Panc1 (cell line): ENCODE results near the gene CELF6. TPM values are rescaled to one million over a fixed set of nuclear protein-coding genes. Genes with fewer than 3 reads are reported as not detected.

ENCODE experiments used
- ATAC-seq: fragments of 200-7000 bp; cut with Tn5 transposase; 2 replicates; pipeline ENCODE4 v1.9.1; 2020; ENCODE audit warnings: mild to moderate bottlenecking, moderate library complexity
- BruUV-seq: library from RNA; stranded (reverse); fragments of 400-500 nt; replicated peaks from 2 replicates; lab custom pipeline; 2021; lab: Mats Ljungman, UMichigan
- CTCF ChIA-PET: fragments of 300-600 bp; sonication (Branson Sonifier 250); formaldehyde crosslinking; loops from one replicate; lab custom pipeline; 2022; ENCODE audit warnings: antibody characterized with exemption; lab: Charles Lee
- POLR2A ChIA-PET: fragments of 300-600 bp; sonication (Branson Sonifier 250); formaldehyde crosslinking; loops from one replicate; lab custom pipeline; 2022; ENCODE audit warnings: antibody characterized with exemption; lab: Charles Lee
- DNase-seq: peaks from one replicate; pipeline ENCODE4 v3.0.0-alpha.2; 2010; ENCODE audit warnings: low read depth, low spot score
- H3K27ac ChIP-seq: 2 replicates; pipeline ENCODE4 v1.5.1; 2011; ENCODE audit warnings: mild to moderate bottlenecking, low read length, inconsistent platforms
- H3K27me3 ChIP-seq: fragments of 200-500 bp; sonication (Bioruptor generic); 2 replicates; pipeline ENCODE4 v1.6.0; 2014; ENCODE audit warnings: low read length, inconsistent platforms; ENCODE audit not compliant: control insufficient read depth, insufficient read depth
- H3K36me3 ChIP-seq: fragments of 200-500 bp; sonication (Bioruptor generic); 2 replicates; pipeline ENCODE4 v1.5.1; 2014; ENCODE audit warnings: inconsistent platforms, mild to moderate bottlenecking, low read length, moderate library complexity; ENCODE audit not compliant: control insufficient read depth, insufficient read depth
- H3K4me1 ChIP-seq: 2 replicates; pipeline ENCODE4 v1.5.1; 2011; ENCODE audit warnings: inconsistent platforms, mild to moderate bottlenecking, low read length, moderate library complexity; ENCODE audit not compliant: control insufficient read depth, insufficient read depth
- H3K4me3 ChIP-seq, 2 experiments: 2 replicates each; pipeline ENCODE4 v1.5.1; 2011 to 2012; ENCODE audit warnings: low read depth in 2 of 2, low read length in 2 of 2, mild to moderate bottlenecking in 2 of 2, inconsistent platforms in 1 of 2, moderate library complexity in 1 of 2
- H3K9me3 ChIP-seq: fragments of 200-500 bp; sonication (Bioruptor generic); 2 replicates; pipeline ENCODE4 v1.5.1; 2014; ENCODE audit warnings: low read depth, mild to moderate bottlenecking, inconsistent platforms, low read length, moderate library complexity; ENCODE audit not compliant: control insufficient read depth, insufficient read depth
- CTCF ChIP-seq: fragments of 450-650 bp; IDR thresholded peaks from 2 replicates; pipeline ENCODE4 v1.5.1; 2017; ENCODE audit warnings: mild to moderate bottlenecking
- POLR2AphosphoS5 ChIP-seq: IDR thresholded peaks from 2 replicates; pipeline ENCODE4 v1.6.1; 2012; ENCODE audit warnings: mild to moderate bottlenecking, low read depth, low read length, moderate library complexity
- SIN3A ChIP-seq: IDR thresholded peaks from 2 replicates; pipeline ENCODE4 v1.6.1; 2012; ENCODE audit warnings: low read depth, mild to moderate bottlenecking, low read length, moderate library complexity, borderline replicate concordance; ENCODE audit not compliant: insufficient read depth
- TCF7L2 ChIP-seq: IDR thresholded peaks from 2 replicates; pipeline ENCODE4 v1.6.1; 2011; ENCODE audit warnings: mild to moderate bottlenecking, low read depth, low read length, inconsistent platforms
- in situ Hi-C: cut with HindIII; loops from 2 replicates; pipeline ENCODE4 v1.10.0; 2016; ENCODE audit warnings: low sequenced_read_pairs, low pct_unique_long_range_greater_than_20kb
- intact Hi-C: fragments of 100-400 bp; cut with micrococcal nuclease; formaldehyde crosslinking; loops from one replicate; pipeline ENCODE4 v1.10.0; 2022; ENCODE audit not compliant: unreplicated experiment
- total RNA-seq: library from RNA; stranded (reverse); gene quantifications from one replicate; pipeline ENCODE4 v1.2.1, GENCODE V29; 2021; ENCODE audit not compliant: unreplicated experiment

CELF6 gene
- total RNA-seq, 1 experiment from 2014 or later: not detected

GRCh38 chr15:72361176-72361575 is 41.2 kb upstream of the CELF6 start:
- DNase-seq: no peak
- Histone ChIP-seq H3K27me3 (no peaks in the 10 kb centered on the region), H3K4me1 (no peaks in the 10 kb centered on the region), H3K36me3 (no peaks in the 10 kb centered on the region), H3K4me3 (no peak overlapping the region), H3K9me3 (no peaks in the 10 kb centered on the region), H3K27ac (no peak overlapping the region)
- ChIA-PET POLR2A (no interaction called here), CTCF (no interaction called here)
- in situ Hi-C loops: no loop called here
- no peak for ATAC-seq
- TF ChIP-seq SIN3A: no peak
- no peak for TF ChIP-seq POLR2AphosphoS5
- TF ChIP-seq CTCF: no peak
- no TSS peak for BruUV-seq
- intact Hi-C loops: no loop called here

GRCh38 chr15:72358650-72359171 is 38.8 kb upstream of the CELF6 start:
- TF ChIP-seq TCF7L2 (no peak), CTCF (no peak), SIN3A (no peak)
- H3K9me3 ChIP-seq: no peaks in the 10 kb centered on the region
- no peak for ATAC-seq
- CTCF ChIA-PET: no interaction called here
- DNase-seq: no peak
- POLR2A ChIA-PET: no interaction called here
- H3K4me1 ChIP-seq: no peaks in the 10 kb centered on the region
- intact Hi-C loops (no loop called here), in situ Hi-C loops (no loop called here)
- BruUV-seq: no TSS peak
- no peaks in the 10 kb centered on the region for H3K27me3 ChIP-seq
- H3K27ac ChIP-seq: no peak overlapping the region
- H3K36me3 ChIP-seq: 0 out of 2 replicates have a peak, but pooled peaks cover 2% of the 10 kb centered on the region
- no peak overlapping the region for H3K4me3 ChIP-seq

DNA sequence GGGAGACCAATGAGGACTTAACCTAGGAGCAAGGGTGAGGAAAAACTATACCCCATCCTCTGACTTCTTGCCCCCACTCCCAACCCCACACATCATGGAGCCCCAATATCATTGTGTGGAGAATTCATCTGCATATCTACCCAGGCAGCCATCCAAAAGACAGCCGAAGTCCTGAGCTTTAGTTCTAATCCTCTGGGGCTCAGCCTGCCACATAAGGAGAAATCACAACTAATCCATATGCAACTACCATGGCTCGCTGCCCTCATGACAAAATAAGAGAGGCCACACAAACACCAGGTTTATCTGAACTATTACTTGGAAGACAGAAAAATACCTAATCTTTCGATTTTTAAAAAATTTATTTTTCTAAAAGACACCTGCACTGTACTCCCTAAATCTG is 38.2 kb upstream of the CELF6 start:
- intact Hi-C loops (no loop called here), in situ Hi-C loops (no loop called here)
- Histone ChIP-seq H3K27me3 (no peaks in the 10 kb centered on the region), H3K36me3 (peaks cover 2% of the 10 kb centered on the region; the same call in 1 of the 2 replicates), H3K9me3 (no peaks in the 10 kb centered on the region), H3K4me3 (no peak overlapping the region), H3K27ac (no peak overlapping the region), H3K4me1 (no peaks in the 10 kb centered on the region)
- POLR2A ChIA-PET: interaction anchor here (0.7 kb wide), 1 partner anchor 1070 kb away, joined by 3 read pairs; no protein-coding TSS in a partner anchor
- no TSS peak for BruUV-seq
- CTCF ChIA-PET: no interaction called here
- TF ChIP-seq SIN3A: no peak
- no peak for DNase-seq
- ATAC-seq: no peak
